MM.1S (cell line): Measurements from ENCODE around the gene MTNR1B.

Source experiments
- EZH2 ChIP-seq: fragments of 300-600 bp; sonication (generic); optimal IDR thresholded peaks from 2 replicates; pipeline ENCODE3; 2017; ENCODE audit warnings: low read depth, mild to moderate bottlenecking, antibody characterized with exemption, low read length, mixed read lengths
- TF ChIP-seq, protein P1 (sequence below): fragments of 300-600 bp; sonication (generic); IDR thresholded peaks from 2 replicates; pipeline ENCODE4 v1.5.1; 2016; ENCODE audit warnings: antibody characterized with exemption, low read length, mixed read lengths

- TF ChIP-seq, protein P1, sequence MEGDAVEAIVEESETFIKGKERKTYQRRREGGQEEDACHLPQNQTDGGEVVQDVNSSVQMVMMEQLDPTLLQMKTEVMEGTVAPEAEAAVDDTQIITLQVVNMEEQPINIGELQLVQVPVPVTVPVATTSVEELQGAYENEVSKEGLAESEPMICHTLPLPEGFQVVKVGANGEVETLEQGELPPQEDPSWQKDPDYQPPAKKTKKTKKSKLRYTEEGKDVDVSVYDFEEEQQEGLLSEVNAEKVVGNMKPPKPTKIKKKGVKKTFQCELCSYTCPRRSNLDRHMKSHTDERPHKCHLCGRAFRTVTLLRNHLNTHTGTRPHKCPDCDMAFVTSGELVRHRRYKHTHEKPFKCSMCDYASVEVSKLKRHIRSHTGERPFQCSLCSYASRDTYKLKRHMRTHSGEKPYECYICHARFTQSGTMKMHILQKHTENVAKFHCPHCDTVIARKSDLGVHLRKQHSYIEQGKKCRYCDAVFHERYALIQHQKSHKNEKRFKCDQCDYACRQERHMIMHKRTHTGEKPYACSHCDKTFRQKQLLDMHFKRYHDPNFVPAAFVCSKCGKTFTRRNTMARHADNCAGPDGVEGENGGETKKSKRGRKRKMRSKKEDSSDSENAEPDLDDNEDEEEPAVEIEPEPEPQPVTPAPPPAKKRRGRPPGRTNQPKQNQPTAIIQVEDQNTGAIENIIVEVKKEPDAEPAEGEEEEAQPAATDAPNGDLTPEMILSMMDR = no peak
- TF ChIP-seq EZH2 = no peak
These were observed 30.1 kb upstream of the MTNR1B start for GRCh38 chr11:92939305-92939704.
